NK-92 (cell line): ENCODE data around the gene SNX9.
"Not testable (repeated sequence)": the region's sequence is repeated elsewhere in the genome, so short reads cannot be mapped to it uniquely, and the experiment has no call there.

Experiments
- DNase-seq: peaks from one replicate; lab custom pipeline; 2025; ENCODE audit not compliant: unreplicated experiment; lab: John Stamatoyannopoulos, UW

Gene SNX9

GRCh38 chr6:157830354-157831017, 7.4 kb downstream of the SNX9 start:
- DNase-seq: no peak

- no peak for DNase-seq
Measured at GRCh38 chr6:157831018-157831369, 7.9 kb downstream of the SNX9 start.

GRCh38 chr6:157831424-157832249, 8.6 kb downstream of the SNX9 start:
- DNase-seq: no peak

GRCh38 chr6:157832250-157832967, 9.4 kb downstream of the SNX9 start:
- no peak for DNase-seq

- DNase-seq: no peak
Measured at GRCh38 chr6:157834549-157834948, 11.5 kb downstream of the SNX9 start.

DNA sequence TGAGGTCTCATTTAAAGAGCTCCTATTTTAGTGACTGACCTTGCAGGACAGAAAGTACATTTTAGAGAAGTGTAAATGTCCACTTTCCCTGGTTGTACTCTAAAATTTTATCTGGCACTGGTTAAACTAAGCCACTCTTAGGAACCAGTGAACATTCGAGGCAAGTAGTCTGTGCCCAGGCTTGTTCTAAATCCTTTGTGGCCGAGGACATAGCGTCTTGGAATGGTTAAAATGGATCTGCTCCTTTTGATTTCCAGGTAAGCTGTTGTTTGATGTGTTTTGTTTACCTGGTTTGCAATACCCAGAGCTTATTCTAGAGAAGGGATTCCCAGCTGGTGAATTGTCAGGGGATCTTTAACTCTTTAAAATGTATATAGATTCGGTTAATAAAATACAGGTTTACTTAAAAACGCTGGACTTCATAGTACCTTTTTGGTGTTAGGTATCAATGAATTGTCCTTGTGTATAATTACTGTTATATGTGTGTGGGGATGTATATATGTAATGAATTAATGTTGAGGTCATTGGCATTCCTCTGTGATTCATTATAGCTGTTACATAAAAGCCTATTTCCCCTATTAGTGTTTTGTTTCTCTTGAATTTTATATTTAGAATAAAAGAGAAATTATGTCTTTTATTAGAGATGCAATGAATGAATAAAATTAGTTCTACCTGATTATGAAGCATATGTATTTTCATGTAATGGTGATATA, 15.8 kb downstream of the SNX9 start:
- no peak for DNase-seq

DNA sequence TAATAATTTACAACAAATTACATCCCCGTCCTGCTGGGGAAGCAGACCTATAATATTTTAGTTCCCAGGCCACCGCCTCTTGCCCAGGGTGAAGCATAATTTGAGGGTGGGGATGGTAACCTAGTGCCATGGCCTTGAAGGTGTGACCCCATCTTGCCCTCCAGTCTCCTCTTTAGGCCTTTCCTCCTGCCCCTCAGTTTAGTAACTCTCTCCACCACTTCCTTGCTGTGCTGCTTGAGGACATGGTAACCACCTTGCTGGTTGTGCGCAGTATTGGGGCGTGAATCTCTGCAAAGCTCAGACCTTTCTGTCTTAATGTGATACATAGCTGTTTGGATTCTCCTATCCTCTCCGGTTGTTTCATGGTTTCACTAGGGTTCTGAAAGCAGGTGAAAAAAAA, 16.6 kb downstream of the SNX9 start:
- no peak for DNase-seq

GRCh38 chr6:157840261-157840660, 17.2 kb downstream of the SNX9 start:
- DNase-seq: no peak

DNA sequence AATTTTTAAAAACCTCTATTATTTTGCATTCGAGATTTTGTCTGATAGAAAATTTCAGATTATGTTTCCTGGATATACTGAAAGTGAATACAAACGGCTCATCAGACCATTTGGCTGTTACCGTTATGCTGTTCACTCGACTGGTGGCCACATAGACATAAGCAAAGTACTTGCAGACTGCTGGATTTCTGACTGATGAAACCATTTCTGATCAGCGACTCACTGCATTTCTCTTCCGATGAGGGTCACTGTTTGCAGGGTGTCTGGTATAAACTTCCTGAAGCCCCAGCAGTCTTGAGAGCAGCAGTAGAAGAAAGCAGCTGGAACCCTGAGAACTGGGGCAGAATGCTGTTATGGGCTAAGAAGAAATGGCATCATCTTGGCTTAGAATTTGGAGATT, 17.7 kb downstream of the SNX9 start:
- no peak for DNase-seq

DNA sequence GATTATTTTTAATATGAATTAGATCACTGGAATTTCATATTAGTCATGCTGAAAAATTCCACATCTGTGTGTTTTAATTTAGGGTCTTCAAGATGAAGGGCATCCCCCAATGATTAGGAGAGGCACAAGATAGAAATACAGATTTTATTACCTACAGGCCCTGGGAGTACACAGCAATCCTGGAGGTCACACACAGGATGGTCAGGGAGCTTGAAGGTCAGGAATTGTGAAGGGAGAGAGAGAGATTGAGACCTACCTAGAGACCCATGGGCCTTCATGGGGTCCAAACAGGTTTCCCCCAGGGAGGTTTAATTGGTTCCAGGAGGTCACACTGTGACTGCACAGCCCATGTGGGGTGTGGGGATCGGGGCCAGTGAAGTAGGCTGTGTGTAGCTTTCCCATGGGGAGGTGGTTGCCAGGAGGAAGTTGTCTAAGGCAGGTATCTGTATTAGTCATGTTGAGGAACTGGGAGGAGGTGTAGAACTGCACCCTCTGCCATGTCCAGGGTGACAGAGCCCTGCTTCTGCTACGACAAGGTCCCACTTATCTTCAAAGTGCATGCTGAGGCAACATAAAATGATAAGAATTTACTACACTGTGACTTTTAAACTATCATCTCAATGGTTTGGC, 18.3 kb downstream of the SNX9 start:
- DNase-seq: no peak

- DNase-seq: no peak
Measured at GRCh38 chr6:157842212-157842611, 19.2 kb downstream of the SNX9 start.

DNA sequence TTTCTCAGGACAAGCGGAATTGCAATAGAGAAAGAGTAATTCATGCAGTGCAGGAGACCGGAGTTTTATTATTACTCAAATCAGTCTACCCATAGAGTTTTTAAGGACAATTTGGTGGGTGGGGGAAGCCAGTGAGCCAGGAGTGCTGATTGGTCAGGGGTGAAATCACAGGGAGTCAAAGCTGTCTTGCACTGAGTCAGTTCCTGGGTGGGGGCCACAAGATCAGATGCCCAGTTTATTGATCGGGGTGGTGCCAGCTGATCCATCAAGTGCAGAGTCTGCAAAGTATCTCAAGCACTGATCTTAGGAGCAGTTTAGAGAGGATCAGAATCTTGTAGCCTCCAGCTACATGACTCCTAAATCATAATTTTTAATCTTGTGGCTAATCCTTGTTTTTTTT, 21.1 kb downstream of the SNX9 start:
- not testable (repeated sequence) for DNase-seq

GRCh38 chr6:157845493-157846259, 22.6 kb downstream of the SNX9 start:
- DNase-seq: no peak

- DNase-seq: no peak
Measured at GRCh38 chr6:157847846-157848245, 24.8 kb downstream of the SNX9 start.

DNA sequence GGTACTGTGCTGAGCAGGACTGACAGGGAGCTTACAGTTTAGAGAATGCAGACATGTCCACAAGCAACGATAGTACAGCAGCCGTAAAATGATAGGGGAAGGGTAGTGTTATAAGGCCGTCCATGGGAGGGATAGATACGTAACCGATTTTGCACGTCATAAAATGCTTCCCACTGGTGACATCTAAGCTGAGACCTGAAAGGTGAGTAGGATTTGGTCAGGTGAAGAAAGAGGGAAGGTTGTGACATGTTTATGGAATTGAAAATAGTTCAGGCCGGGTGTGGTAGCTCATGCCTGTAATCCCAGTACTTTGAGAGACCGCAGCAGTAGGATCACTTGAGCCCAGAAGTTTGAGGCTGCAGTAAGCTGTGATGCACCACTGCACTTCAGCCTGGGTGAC, 25.6 kb downstream of the SNX9 start:
- no peak for DNase-seq

GRCh38 chr6:157849288-157850017, 26.4 kb downstream of the SNX9 start:
- DNase-seq: no peak

DNA sequence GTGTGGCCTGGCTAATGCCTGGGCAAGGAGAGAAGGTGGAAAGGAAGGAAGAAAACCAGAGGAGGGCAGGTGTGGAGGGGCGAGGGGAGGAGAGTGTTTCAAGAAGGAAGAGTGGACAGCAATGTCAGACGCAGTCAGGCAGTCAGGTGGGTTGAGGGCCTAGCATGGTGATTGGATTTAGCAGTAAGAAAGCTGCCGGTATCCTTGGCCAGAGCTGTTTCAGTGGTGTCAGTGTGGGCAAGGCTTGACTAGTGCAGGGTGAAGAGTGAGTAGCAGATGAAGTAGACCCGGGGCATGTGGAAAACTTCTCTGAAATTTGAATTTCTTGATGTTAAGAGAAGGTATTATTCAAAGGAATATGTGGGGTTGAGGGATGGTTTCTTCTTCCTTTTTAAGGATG, 27.0 kb downstream of the SNX9 start:
- DNase-seq: no peak

- DNase-seq: no peak
Measured at GRCh38 chr6:157853018-157853805, 30.2 kb downstream of the SNX9 start.
